ENCODE measurements around the gene GCNT2. TPM values are rescaled to one million over a fixed set of nuclear protein-coding genes. Genes with fewer than 3 reads are reported as not detected.
A peak's percentile ranks its signal among the peaks of the same experiment; 100 is the strongest.
"Not testable (repeated sequence)": the region's sequence is repeated elsewhere in the genome, so short reads cannot be mapped to it uniquely, and the experiment has no call there.

The GCNT2 gene
- polyA plus RNA-seq, 6 donors from 2014 or later = 3.7 to 8.9 (median 5.9) TPM

- H3K9me3 Mint-ChIP-seq; H3K27ac Mint-ChIP-seq; H3K27me3 Mint-ChIP-seq; DNase-seq; ATAC-seq (ENCODE audit: low read depth in 2 of 2); H3K36me3 Mint-ChIP-seq; H3K4me3 Mint-ChIP-seq: not testable (repeated sequence)
- peaks cover 15 to 19% (median 17%) of the 10 kb centered on the region in 3 donors for H3K4me1 Mint-ChIP-seq
These were observed 95.1 kb downstream of the GCNT2 start for GRCh38 chr6:10616266-10616665.

GRCh38 chr6:10617008-10617696 lies 96.0 kb downstream of the GCNT2 start:
- no peak for ATAC-seq (ENCODE audit: low read depth in 2 of 2)
- peaks cover 0 to 8% (median 3%) of the 10 kb centered on the region in 7 donors for H3K9me3 Mint-ChIP-seq

GRCh38 chr6:10618409-10618808 lies 97.3 kb downstream of the GCNT2 start:
- Mint-ChIP-seq H3K9me3 (peaks cover 0 to 8% (median 3%) of the 10 kb centered on the region in 7 donors), H3K36me3 (peaks cover 21% of the 10 kb centered on the region in 2 donors), H3K27ac (peak overlapping the region in 2 of 6 donors; percentile 20 to 69), H3K4me1 (peaks cover 15 to 18% (median 17%) of the 10 kb centered on the region in 3 donors), H3K4me3 (no peak overlapping the region), H3K27me3 (no peaks in the 10 kb centered on the region)
- no peak for ATAC-seq (ENCODE audit: low read depth in 2 of 2)
- no peak for DNase-seq

More at GRCh38 chr6:10617008-10617696, 96.0 kb downstream of the GCNT2 start:
- DNase-seq = no peak
- Mint-ChIP-seq H3K4me3 (no peak overlapping the region), H3K4me1 (peaks cover 15 to 19% (median 19%) of the 10 kb centered on the region in 3 donors), H3K27me3 (no peaks in the 10 kb centered on the region), H3K27ac (no peak overlapping the region), H3K36me3 (peaks cover 12 to 14% of the 10 kb centered on the region in 2 donors)

GRCh38 chr6:10621213-10621612 lies 100.1 kb downstream of the GCNT2 start:
- Mint-ChIP-seq H3K4me1 (peaks cover 4 to 17% (median 12%) of the 10 kb centered on the region in 3 donors), H3K4me3 (no peak overlapping the region), H3K36me3 (peaks cover 36 to 42% of the 10 kb centered on the region in 2 donors), H3K27me3 (no peaks in the 10 kb centered on the region), H3K9me3 (peaks cover 0 to 4% (median 0%) of the 10 kb centered on the region in 7 donors), H3K27ac (peak overlapping the region in 1 of 6 donors; percentile 73)
- ATAC-seq (ENCODE audit: low read depth in 2 of 2) = no peak
- DNase-seq = no peak

- no peak overlapping the region for H3K4me3 Mint-ChIP-seq
- H3K27ac Mint-ChIP-seq = peak overlapping the region in 2 of 6 donors; percentile 38 to 54
- ATAC-seq (ENCODE audit: low read depth in 2 of 2) = no peak
- no peaks in the 10 kb centered on the region for H3K27me3 Mint-ChIP-seq
- H3K9me3 Mint-ChIP-seq = peaks cover 0 to 4% (median 0%) of the 10 kb centered on the region in 7 donors
- peaks cover 40 to 42% of the 10 kb centered on the region in 2 donors for H3K36me3 Mint-ChIP-seq
- DNase-seq = no peak
- peaks cover 4 to 13% (median 8%) of the 10 kb centered on the region in 3 donors for H3K4me1 Mint-ChIP-seq
These were observed 100.7 kb downstream of the GCNT2 start for GRCh38 chr6:10621847-10622246.

GRCh38 chr6:10624836-10625235 lies 103.7 kb downstream of the GCNT2 start:
- peaks cover 4 to 13% (median 6%) of the 10 kb centered on the region in 3 donors for H3K4me1 Mint-ChIP-seq
- DNase-seq (no peak), ATAC-seq (ENCODE audit: low read depth in 2 of 2) (no peak)
- peaks cover 0 to 4% (median 0%) of the 10 kb centered on the region in 7 donors for H3K9me3 Mint-ChIP-seq
- peak overlapping the region in 1 of 6 donors; percentile 92 for H3K27ac Mint-ChIP-seq
- no peaks in the 10 kb centered on the region for H3K27me3 Mint-ChIP-seq
- H3K4me3 Mint-ChIP-seq = no peak overlapping the region
- H3K36me3 Mint-ChIP-seq = peaks cover 48 to 51% of the 10 kb centered on the region in 2 donors

- Mint-ChIP-seq H3K27ac (no peak overlapping the region), H3K4me1 (peaks cover 2 to 13% (median 5%) of the 10 kb centered on the region in 3 donors), H3K36me3 (peaks cover 45 to 47% of the 10 kb centered on the region in 2 donors), H3K27me3 (no peaks in the 10 kb centered on the region), H3K4me3 (no peak overlapping the region), H3K9me3 (peaks cover 0 to 2% (median 0%) of the 10 kb centered on the region in 7 donors)
- DNase-seq (no peak), ATAC-seq (ENCODE audit: low read depth in 2 of 2) (no peak)
These were observed 105.1 kb downstream of the GCNT2 start for GRCh38 chr6:10626154-10626741.

- Mint-ChIP-seq H3K27me3 (no peaks in the 10 kb centered on the region), H3K4me3 (no peak overlapping the region), H3K27ac (no peak overlapping the region), H3K36me3 (peaks cover 37 to 38% of the 10 kb centered on the region in 2 donors), H3K9me3 (peaks cover 0 to 1% (median 0%) of the 10 kb centered on the region in 7 donors), H3K4me1 (peaks cover 0 to 13% (median 5%) of the 10 kb centered on the region in 3 donors)
- ATAC-seq (ENCODE audit: low read depth in 2 of 2) (no peak), DNase-seq (no peak)
These were observed 106.6 kb downstream of the GCNT2 start for GRCh38 chr6:10627800-10628199.

GRCh38 chr6:10630178-10630577 lies 109.0 kb downstream of the GCNT2 start:
- ATAC-seq (ENCODE audit: low read depth in 2 of 2) (no peak), DNase-seq (no peak)
- Mint-ChIP-seq H3K27ac (no peak overlapping the region), H3K27me3 (no peaks in the 10 kb centered on the region), H3K9me3 (no peaks in the 10 kb centered on the region), H3K4me1 (peaks cover 1 to 5% (median 2%) of the 10 kb centered on the region in 3 donors), H3K4me3 (no peak overlapping the region), H3K36me3 (peaks cover 14 to 18% of the 10 kb centered on the region in 2 donors)

GRCh38 chr6:10633216-10633615 lies 112.1 kb downstream of the GCNT2 start:
- Mint-ChIP-seq H3K27me3 (no peaks in the 10 kb centered on the region), H3K27ac (peak overlapping the region in 1 of 6 donors; percentile 59), H3K4me1 (peaks cover 0 to 10% (median 8%) of the 10 kb centered on the region in 3 donors), H3K9me3 (no peaks in the 10 kb centered on the region), H3K36me3 (no peaks in the 10 kb centered on the region), H3K4me3 (no peak overlapping the region)
- ATAC-seq (ENCODE audit: low read depth in 2 of 2) = no peak
- no peak for DNase-seq

GRCh38 chr6:10640412-10640811 lies 119.3 kb downstream of the GCNT2 start:
- H3K4me1 Mint-ChIP-seq = peaks cover 31 to 40% (median 31%) of the 10 kb centered on the region in 3 donors
- H3K9me3 Mint-ChIP-seq = no peaks in the 10 kb centered on the region
- no peaks in the 10 kb centered on the region for H3K27me3 Mint-ChIP-seq
- H3K36me3 Mint-ChIP-seq = no peaks in the 10 kb centered on the region
- ATAC-seq (ENCODE audit: low read depth in 2 of 2) = no peak
- no peak for DNase-seq
- H3K4me3 Mint-ChIP-seq = no peak overlapping the region
- peak overlapping the region in 1 of 6 donors; percentile 4 for H3K27ac Mint-ChIP-seq

- Mint-ChIP-seq H3K4me3 (no peak overlapping the region), H3K27ac (no peak overlapping the region), H3K27me3 (no peaks in the 10 kb centered on the region), H3K9me3 (no peaks in the 10 kb centered on the region), H3K4me1 (peaks cover 31 to 43% (median 31%) of the 10 kb centered on the region in 3 donors), H3K36me3 (no peaks in the 10 kb centered on the region)
- no peak for ATAC-seq (ENCODE audit: low read depth in 2 of 2)
- no peak for DNase-seq
These were observed 120.4 kb downstream of the GCNT2 start for GRCh38 chr6:10641528-10641927.

GRCh38 chr6:10643201-10643651 lies 122.1 kb downstream of the GCNT2 start:
- H3K27ac Mint-ChIP-seq = peak overlapping the region in 5 of 6 donors; percentile 0 to 75 (median 40)
- peak; percentile 98 to 99 for ATAC-seq (ENCODE audit: low read depth in 2 of 2)

More at GRCh38 chr6:10643201-10643651, 122.1 kb downstream of the GCNT2 start:
- H3K9me3 Mint-ChIP-seq = no peaks in the 10 kb centered on the region
- no peaks in the 10 kb centered on the region for H3K27me3 Mint-ChIP-seq
- no peaks in the 10 kb centered on the region for H3K36me3 Mint-ChIP-seq
- peak; percentile 59 for DNase-seq
- peak overlapping the region in 7 of 8 donors; percentile 30 to 86 (median 77) for H3K4me3 Mint-ChIP-seq
- peaks cover 28 to 35% (median 31%) of the 10 kb centered on the region in 3 donors for H3K4me1 Mint-ChIP-seq

All from naive B cell (primary cell).